SKM-1 (cell line): Measurements from ENCODE around the gene LIPA.
"Not testable (repeated sequence)": the region's sequence is repeated elsewhere in the genome, so short reads cannot be mapped to it uniquely, and the experiment has no call there.

Experiments used
- DNase-seq: peaks from one replicate; lab custom pipeline; 2025; ENCODE audit not compliant: unreplicated experiment; lab: John Stamatoyannopoulos, UW

Gene LIPA

DNA sequence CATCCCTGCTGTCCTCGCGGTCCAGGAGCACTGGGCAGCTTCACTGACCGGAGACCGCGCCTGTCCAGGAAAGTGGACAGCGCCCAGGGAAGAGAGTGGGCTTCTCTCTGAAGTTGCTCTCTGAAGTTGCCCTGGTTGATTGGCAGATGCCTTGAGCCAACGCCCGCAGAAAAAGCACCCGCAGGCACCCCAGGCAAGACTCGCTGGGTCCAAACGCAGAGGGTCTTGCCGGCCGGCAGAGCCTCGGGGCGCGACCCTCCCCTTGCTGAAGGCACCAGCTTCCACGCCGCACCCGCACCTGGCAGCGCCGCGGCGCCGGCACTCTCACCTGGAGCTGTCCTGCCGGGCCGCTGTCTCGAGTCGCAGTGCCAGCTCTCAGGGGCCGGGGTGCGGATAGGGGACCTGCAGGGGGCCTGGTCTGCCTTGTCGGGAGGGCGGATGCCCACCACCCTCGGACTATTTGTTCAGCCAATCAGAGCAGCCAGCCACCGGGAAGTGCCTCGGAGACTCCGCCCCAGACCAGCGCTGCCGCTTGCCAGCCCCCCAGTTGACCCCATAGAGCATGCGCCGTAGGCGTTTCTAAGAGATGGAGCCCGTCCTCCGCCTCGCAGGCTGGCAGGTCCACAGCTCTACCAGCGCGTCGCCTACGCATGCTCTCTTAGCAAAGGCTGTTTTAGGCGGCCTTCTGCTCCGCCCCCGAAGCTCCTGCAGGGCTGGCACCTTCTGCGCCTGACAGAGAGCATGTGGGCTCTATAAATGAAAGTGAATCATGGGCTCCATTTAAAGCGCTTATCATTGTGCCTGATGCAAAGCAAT lies at the start of gene LIPA:
Gene LIPA, minus strand, starts transcription at position 367 of the 816 bp plus-strand sequence. CDS start 4,127 bp downstream, outside the sequence.
- peak; percentile 89 for DNase-seq

DNA sequence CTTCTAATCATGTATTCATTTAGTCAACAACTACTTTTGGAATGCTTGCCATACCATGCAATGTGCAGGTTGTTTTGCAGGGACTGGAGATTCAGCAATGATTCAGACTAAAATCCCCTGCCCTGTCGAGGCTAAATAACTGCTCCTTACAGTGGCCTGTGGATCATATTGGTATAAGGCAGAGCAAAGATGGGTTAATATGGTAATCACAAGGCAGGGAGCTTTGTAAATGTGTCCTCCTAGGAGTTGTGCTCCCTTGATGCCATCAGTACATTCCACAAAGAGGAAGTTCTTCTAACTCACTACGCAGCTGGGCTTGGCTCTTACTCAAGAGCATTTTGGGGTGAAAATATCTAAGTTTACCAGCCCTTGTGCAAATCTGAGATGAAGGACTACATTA lies 49.7 kb upstream of the LIPA start:
- peak; percentile 69 for DNase-seq

DNA sequence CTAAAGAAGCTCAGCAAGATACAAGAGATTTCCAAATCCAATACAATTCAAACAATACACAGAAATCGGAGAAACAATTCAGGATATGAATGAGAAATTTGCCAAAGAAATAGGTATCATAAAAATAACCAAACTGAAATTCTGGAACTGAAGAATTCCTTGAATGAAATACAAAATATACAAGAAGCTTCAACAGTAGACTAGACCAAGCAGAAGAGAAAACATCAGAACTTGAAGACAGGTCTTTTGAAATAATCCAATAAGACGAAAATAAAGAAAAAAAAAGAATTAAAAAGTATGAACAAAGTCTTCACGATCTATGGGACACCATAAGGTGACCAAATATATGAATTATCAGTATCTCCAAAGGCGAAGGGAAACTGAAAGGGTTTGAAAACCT lies 47.5 kb upstream of the LIPA start:
- DNase-seq, result no peak

DNA sequence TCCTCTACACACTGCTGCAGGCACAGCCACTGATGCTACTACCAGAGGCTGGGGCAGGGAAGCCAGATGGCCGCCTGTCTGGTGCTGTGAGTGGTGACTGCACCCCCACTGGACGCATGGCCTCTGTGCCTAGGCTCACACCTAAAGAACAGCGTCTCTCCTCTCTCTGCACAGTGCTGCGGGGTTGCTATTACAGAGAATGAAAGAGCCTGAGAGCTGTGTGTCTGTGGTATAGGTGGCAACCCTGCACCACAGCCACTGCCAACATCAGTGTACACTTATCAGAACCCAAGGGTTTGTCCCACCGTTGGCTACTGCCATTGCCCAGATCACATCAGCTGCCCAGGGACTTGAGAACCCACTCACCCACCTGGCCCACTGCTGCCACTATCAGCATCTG lies 46.2 kb upstream of the LIPA start:
- no peak for DNase-seq

DNA sequence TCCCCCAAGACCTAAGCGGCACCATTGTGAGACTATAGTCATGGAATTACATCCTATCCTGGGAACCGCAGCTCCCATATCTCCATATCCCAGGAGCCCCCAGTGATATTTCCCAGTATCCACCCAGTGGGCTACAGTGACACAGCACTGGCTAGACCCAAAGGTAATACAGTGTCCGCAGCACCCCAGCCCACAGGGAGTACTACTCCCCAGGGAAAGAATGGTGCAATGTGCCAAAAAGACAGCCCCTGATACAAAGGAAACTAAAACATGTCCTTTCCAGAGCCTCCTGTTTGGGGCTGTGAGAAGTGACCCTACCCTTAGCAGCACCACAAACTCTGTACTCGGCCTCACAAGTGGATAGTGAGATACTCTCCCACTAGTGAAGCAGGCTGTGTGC lies 45.8 kb upstream of the LIPA start:
- DNase-seq, result no peak

DNA sequence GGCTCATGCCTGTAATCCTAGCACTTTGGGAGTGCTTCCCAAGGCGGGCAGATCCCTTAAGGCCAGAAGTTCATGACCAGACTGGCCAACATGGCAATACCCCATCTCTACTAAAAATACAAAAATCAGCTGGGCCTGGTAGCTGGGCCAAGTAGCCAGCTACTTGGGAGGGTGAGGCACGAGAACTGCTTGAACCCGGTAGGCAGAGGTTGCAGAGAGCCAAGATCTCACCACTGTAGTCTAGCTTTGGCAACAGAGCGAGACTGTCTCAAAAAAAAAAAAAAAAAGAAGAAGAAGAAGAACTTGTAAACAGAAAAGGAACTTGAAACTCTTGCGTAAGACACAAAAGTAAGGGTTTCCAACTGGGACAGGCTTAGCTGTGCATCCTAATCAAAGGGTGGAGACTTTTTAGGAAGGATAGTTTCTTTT lies 44.7 kb upstream of the LIPA start:
- DNase-seq, result peak; percentile 57

DNA sequence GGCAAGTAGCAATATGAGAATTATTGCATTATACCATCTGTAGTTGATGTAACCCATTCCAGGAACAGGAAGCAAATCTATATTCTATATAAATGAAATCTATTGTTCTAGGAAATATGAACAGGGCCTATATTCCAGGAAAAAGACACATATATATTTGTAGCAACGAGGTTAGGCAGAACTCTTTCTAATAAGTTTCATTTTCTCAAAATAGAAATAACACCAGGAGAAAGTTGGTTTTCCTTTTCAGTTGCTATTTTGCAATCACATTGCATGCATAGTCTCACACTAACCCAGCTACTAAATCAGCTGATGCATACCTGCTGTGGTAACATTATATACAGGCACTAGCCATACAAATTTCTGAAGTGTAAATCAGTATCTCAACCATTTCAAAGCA lies 44.0 kb upstream of the LIPA start:
- peak; percentile 25 for DNase-seq

DNA sequence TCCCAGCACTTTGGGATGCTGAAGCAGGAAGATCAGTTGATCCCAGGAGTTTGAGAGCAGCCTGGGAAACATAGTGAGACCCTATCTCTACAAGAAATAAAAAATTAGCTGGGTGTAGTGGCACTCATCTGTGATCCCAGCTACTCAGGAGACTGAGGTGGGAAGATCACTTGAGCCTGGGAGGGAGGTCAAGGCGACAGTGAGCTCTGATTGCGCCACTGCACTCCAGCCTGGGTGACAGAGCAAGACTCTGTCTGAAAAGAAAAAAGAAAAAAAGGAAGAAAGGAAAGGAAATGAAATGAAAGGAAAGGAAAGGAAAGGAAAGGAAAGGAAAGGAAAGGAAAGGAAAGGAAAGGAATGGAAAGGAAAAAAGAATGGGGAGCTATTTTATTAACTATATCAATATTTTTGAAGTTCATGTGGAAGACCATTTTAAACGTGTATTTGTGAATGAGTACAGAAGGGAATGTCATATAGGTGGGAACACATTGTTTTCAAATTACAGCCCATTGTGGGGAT lies 43.2 kb upstream of the LIPA start:
- no peak for DNase-seq

DNA sequence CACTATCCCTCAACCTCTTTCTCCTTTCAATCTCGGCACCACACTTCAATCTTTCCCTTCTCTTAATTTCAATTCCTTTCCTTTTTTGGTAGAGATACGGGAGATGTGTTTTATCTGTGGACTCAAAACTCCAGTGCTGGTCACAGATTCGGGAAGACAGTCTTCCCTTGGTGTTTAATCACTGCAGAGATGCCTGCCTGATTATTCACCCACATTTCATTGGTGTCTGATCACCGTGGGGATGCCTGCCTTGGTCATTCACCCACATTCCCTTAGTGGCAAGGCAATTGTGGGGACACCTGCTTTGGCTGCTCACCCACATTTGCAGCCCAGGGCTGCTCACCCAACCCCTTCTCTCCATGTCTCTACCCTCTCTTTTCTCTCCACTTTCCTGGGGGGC lies 33.7 kb upstream of the LIPA start:
- not testable (repeated sequence) for DNase-seq

DNA sequence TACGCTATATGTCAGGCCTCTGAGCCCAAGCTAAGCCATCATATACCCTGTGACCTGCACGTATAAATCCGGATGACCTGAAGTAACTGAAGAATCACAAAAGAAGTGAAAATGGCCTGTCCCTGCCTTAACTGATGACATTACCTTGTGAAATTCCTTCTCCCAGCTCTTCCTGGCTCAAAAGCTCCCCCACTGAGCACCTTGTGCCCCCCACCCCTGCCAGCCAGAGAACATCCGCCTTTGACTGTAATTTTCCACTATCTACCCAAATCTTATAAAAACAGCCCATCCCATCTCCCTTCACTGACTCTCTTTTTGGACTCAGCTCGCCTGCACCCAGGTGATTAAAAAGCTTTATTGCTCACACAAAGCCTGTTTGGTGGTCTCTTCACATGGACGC lies 33.1 kb upstream of the LIPA start:
- DNase-seq, result not testable (repeated sequence)

DNA sequence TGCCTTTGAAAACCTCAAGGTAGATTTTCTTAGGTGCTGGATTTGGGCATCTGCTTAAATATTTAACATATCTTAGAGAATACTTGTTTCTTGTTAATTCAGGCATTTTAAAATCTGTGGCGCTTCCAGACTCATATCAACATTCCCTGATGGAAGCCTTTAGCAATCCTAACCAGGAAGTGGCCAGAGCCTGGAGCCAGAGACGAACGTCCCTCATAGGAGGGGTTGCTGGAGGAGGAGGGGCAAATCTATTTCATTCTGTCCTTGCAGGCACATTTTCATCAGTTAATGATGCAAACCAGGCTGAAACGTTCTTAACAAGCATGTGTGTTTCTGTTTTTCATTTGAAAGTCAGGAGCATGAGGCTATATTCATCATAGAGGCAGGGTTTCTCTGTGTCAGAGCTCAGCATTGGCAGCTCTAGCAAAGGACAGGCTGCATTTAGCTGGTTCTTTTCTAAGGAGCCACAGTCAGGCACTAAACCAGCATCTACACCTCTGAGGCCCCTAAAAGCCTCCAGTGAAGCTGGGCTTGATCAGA lies 32.4 kb upstream of the LIPA start:
- DNase-seq, result no peak

DNA sequence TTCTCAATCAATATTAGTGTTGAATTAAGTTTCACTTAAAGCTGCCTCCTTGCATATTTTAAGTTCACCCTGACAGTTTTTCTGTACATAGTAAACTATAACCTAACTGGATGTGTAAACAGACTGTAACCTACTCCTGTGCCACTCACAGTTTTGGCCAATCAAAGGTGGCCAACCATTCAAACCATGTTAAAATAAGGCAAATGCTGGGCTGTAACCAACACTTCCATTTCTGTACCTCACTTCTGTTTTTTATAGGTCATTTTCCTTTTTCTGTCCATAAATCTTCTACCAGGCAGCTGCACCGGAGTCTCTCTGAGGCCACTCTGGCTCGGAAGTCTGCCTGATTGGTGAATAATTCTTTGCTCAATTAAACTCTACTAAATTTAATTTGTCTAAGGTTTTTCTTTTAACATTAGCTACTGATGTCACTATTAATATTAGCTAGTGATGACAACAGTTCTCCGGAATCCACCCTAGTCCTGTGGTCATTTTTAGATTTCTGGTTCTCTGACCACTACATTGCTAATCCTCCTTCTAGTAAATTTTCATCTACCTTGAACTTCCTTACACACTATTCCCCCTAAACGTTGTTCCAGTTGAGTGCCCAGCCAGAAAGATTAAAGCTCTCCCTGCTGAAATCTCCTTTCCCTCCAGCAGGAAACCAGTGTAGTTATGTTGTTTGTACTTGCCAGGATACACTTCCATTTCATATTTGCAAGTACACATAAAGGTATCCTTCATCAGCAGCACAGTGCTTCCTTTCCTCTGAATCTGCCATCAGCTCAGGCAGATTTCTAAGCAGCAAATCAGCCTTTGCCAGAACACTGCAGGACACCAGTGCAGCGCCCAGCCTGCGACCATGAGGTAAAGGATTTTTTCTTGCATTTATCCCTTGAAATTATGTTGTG lies 31.7 kb upstream of the LIPA start:
- no peak for DNase-seq

DNA sequence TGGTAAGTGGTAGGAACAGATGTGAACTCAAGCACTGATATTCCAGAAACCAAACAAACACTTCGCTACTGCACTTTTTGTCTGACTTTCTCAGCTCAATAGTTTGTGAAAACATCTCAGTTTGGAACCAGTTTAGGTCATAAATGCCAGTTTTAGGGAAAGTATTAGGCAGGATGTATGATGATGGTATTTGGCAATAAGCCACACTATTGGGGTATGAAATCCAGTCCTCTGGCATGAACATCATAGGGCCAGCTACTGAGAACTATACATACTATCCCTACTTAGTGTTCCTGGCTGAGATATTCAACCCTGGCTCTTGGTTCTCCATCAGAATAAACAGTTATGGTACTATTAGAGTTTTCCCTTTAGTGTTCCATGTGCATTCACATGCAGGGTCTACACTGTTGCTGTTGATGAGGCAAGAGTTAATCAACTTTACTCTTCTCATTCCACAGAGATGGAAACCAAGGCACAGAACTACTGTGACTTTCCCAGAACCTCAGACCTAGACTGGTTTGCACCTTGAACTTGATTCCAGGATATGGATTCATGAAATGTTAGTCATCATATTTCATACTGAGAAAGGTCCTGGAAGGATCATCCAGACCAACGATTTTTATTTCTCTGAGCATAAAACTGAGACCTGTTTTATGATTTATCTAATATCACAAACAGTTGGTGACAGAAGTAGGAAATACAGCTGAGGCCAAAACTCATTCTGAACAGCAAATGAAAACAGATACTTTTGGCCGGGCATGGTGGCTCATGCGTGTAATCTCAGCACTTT lies 30.2 kb upstream of the LIPA start:
- DNase-seq, result no peak

DNA sequence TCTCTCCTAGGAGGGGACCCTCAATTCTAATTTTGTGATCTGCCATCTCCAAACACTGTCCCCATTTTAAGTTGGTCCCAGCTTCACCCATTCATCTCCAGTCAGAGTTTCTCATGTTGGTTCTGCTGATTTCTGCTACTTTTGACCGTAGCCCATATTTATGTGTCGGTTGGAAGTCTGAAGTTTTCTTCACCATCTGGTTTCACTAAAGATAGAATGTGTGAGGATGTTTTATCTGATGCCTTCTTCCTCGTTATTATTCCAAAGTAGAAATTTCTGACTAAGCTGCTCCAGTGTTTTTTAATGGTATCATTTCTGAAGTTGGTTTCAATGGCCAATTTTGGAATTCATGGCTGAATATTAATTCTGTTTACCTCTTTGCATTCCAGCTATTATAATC lies 28.9 kb upstream of the LIPA start:
- DNase-seq, result no peak

DNA sequence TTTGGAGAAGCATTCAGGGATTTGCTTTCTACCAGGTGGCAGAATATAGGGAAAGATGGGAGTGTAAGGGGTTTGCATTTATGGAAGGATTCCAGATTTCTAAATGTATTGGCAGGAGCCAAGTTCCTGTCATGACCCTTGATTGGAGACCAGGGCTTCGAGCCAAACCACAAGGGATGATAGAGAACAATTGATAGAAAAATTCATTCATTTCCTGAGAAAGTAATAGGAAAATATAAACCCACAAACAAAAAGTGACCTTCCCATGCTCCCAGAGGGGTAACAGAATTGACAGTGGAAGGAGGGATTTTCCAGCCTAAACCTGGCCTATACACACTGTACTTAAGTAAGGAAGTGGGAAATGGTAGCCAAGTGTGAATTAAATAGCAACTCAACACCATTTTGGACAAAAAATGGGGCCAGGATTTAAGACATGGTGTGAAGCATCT lies 27.9 kb upstream of the LIPA start:
- no peak for DNase-seq

DNA sequence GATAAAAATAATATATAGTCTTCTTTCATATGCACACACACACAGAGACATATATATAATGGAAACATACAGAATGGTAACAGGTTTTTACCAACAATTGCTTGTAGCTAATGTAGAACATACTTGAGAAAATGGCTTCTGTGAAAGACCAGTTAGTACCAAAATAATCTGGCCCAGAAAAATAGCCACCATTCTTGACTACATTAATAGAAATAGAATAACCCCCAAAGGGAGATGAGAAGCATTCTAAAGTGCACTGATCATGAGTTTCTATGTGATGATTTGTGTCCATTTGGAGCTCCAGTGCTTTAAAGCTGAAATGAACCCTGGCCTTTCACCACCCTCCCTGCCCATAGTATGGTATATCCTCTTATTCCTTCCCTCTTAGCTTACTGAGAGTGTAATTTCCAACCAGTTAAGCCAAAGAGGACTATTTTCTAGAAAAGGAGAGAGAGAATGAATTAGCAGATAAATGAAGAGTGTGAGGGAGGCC lies 27.4 kb upstream of the LIPA start:
- DNase-seq, result no peak

DNA sequence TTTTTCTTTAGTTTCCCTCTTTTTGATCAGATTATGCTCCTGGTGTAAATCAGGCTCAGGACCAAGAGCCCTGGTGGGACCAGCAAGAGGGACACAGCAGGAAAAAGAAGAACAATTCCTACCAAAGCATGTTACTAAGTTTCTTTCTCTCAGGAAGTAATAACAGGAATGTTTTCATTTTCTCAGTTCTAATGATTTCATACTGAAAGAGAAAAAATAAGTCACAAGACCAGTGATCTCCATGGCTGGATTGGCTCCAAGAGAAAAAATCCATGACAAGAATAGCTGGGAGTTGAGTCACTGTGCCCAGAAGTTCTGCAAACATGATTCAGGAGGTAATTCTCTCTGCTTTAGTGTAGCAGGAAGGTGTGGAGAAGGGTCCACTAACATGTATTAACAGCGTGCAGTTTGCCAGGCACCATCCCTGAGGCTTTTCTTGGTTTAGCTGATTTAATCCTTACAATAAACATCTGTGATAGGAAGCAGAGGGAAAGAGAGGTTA lies 26.5 kb upstream of the LIPA start:
- DNase-seq, result no peak

DNA sequence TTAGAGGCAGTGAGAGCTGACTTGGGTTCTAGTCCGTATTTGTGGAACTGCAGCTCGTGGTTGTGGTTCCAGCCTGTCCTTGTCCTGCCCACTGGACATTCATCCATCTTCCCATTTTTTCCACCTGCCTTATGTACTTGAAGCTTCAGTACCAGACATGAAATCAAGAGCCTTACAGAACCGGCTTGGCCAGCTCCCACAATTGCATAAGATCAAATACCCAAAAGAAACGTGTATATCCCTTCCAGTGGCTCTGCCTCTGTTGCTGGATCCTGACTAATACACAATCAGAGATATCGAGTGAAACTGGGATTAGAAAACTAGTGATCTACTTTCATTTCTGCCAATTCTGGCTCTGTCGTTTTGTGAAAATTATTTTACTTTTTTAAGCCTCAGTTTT lies 23.8 kb upstream of the LIPA start:
- DNase-seq, result no peak

DNA sequence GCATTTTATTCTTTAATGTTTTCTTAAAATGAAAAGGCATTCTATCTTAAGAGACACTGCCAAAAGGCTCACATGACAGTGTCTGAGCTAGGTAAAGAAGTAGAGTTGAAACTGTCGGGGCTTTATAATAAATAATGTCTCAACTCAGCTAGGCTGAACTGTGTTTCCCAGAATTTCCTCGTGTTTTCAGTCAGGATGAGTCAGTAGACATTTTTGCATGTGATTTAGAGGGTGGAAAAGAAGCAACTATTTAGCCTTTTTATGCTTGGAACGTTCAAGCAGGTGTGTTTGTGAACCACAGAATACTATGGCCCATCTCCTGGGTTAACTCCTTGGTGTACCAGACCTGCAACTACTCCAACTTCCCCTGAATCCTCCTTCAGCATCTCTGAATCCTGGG lies 23.4 kb upstream of the LIPA start:
- DNase-seq, result no peak

DNA sequence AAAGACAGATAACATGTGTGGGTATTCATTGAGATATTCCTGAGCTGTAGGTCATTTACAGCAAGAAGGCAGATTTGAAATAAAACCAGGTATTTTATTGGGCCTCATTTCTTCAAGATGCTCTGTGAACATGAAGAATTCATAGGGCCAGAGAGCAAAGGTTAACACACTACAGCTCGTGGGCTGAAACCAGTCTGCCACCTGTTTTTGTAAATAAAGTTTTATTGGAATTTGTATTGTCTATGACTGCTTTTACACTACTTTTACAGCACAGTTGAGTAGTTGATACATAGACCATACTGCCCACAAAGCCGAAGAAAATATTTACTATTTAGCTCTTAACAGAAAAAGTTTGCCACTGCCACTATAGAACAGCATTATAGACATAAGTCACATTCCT lies 22.1 kb upstream of the LIPA start:
- DNase-seq, result no peak
